ENCODE data around the gene SOX1. TPM values are rescaled to one million over a fixed set of nuclear protein-coding genes. Genes with fewer than 3 reads are reported as not detected.

The SOX1 gene
- total and polyA plus RNA-seq, 10 of the 15 experiments (the other 5 are each of a cell fraction or from before 2014, with no cell fraction given), result not detected

DNA sequence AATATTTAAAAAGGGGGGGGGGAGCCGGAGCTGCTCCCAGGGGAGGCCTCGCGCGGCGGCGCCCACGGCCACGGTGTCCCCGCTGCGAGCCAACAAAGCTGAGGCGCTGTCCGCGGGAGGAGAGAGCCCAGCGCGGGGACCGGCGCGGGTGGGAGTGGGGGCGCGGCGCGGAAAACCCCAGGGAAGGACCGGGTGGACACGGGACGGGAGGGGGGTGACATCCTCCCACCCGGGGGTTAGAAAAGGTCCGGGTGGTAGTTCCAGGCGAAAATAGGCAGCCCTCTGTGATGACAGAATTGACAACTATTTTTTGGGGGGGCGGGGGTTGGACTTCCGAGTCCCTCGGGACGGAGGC lies 11.1 kb upstream of the SOX1 start:
- Histone ChIP-seq H3K9me3 (replicated peaks; ENCODE audit: control insufficient read depth, insufficient read depth, low read length) (no peaks in the 10 kb centered on the region; the same call in 2 of the 3 replicates), H4K20me1 (ENCODE audit: control insufficient read depth, insufficient read depth) (no peaks in the 10 kb centered on the region), H2AFZ (ENCODE audit: control insufficient read depth, low read depth, low read length) (no peak overlapping the region), H3K4me1 (ENCODE audit: control insufficient read depth, insufficient read depth, low read length) (no peaks in the 10 kb centered on the region), H3K27ac (ENCODE audit: control insufficient read depth, insufficient read depth) (no peak overlapping the region), H3K4me3 (no peak overlapping the region), H3K36me3 (ENCODE audit: control insufficient read depth in 2 of 2, insufficient read depth in 2 of 2, low read length in 1 of 2) (no peaks in the 10 kb centered on the region), H3K27me3 (replicated peaks in 1 of 2; ENCODE audit: control insufficient read depth in 2 of 2, insufficient read depth in 2 of 2, low read length in 1 of 2) (no peaks in the 10 kb centered on the region; a peak in 1 of 4 replicates), H3K79me2 (ENCODE audit: control insufficient read depth, insufficient read depth, low read length) (no peaks in the 10 kb centered on the region), H3K4me2 (ENCODE audit: control insufficient read depth, insufficient read depth) (no peak overlapping the region), H3K9ac (ENCODE audit: control insufficient read depth, insufficient read depth, low read length) (no peak overlapping the region)
- no TSS peak for BruUV-seq (replicated peaks)
- ChIA-PET POLR2A (no interaction called here), CTCF (no interaction called here), RAD21 (ENCODE audit: unreplicated experiment) (no interaction called here), SMC1A (ENCODE audit: uncharacterized antibody, unreplicated experiment) (no interaction called here)
- in situ Hi-C loops (cut with MboI), result no loop called here
- intact Hi-C loops (cut with micrococcal nuclease; ENCODE audit: unreplicated experiment), result no loop called here
- DNase-seq (ENCODE audit: low read depth, low spot score) (no peak), FAIRE-seq (no peak), ATAC-seq (no peak)
- 86% methylated on average over 7 of the region's 32 CpGs for WGBS (ENCODE audit: insufficient coverage, insufficient replicate concordance, low lambda C conversion rate, missing lambda C conversion rate)
- no peak for TF ChIP-seq EED (IDR thresholded peaks at IDR 0.05; ENCODE audit: low read depth)
- no peak for TF ChIP-seq RELB (IDR thresholded peaks at IDR 0.05; ENCODE audit: low read depth)
- TF ChIP-seq, protein P1, sequence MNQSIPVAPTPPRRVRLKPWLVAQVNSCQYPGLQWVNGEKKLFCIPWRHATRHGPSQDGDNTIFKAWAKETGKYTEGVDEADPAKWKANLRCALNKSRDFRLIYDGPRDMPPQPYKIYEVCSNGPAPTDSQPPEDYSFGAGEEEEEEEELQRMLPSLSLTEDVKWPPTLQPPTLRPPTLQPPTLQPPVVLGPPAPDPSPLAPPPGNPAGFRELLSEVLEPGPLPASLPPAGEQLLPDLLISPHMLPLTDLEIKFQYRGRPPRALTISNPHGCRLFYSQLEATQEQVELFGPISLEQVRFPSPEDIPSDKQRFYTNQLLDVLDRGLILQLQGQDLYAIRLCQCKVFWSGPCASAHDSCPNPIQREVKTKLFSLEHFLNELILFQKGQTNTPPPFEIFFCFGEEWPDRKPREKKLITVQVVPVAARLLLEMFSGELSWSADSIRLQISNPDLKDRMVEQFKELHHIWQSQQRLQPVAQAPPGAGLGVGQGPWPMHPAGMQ (IDR thresholded peaks at IDR 0.05; ENCODE audit: borderline replicate concordance), result no peak
- no peak for TF ChIP-seq CUX1 (IDR thresholded peaks at IDR 0.05; ENCODE audit: insufficient replicate concordance, low read depth, low read length)
- TF ChIP-seq ZNF207 (IDR thresholded peaks at IDR 0.05; ENCODE audit: borderline replicate concordance), result no peak
- no peak for TF ChIP-seq TCF3 (IDR thresholded peaks at IDR 0.05; ENCODE audit: borderline replicate concordance, insufficient read depth, low read depth, low read length)
